H1 (cell line): ENCODE results near the gene GOLGA6L10. TPM values are rescaled to one million over a fixed set of nuclear protein-coding genes. Genes with fewer than 3 reads are reported as not detected.

ENCODE experiments used
- ASH2L ChIP-seq: fragments of 200-600, 300-600 bp; sonication (generic); IDR thresholded peaks from one replicate; pipeline ENCODE4 v1.7.1; 2017; ENCODE audit warnings: low read length
- BACH1 ChIP-seq: IDR thresholded peaks from 2 replicates; pipeline ENCODE4 v1.6.1; 2012; ENCODE audit warnings: low read length, improper control_type of control experiment
- CBX5 ChIP-seq: fragments of 300-800, 300-1000 bp; sonication (generic); IDR thresholded peaks from 2 replicates; pipeline ENCODE4 v1.7.1; 2016; ENCODE audit warnings: antibody characterized with exemption, low read length, low read depth
- CEBPB ChIP-seq: IDR thresholded peaks from 2 replicates; pipeline ENCODE4 v1.6.1; 2012; ENCODE audit warnings: low read depth, low read length
- RXRA ChIP-seq: IDR thresholded peaks from 2 replicates; pipeline ENCODE4 v1.6.1; 2011; ENCODE audit warnings: low read depth, mild to moderate bottlenecking, low read length, moderate library complexity; ENCODE audit not compliant: insufficient read depth
- SIN3A ChIP-seq, 2 experiments: IDR thresholded peaks in 1 of 2; conservative IDR thresholded peaks in 1 of 2; 2 replicates each; pipeline ENCODE4 v1.6.1; 2011 to 2012; ENCODE audit warnings: low read length in 2 of 2, improper control_type of control experiment in 1 of 2, low read depth in 1 of 2, mild to moderate bottlenecking in 1 of 2
- SP4 ChIP-seq: IDR thresholded peaks from 2 replicates; pipeline ENCODE4 v1.6.1; 2012; ENCODE audit warnings: low read length, inconsistent platforms
- polyA plus RNA-seq, 7 experiments: library from polyadenylated mRNA; depleted of rRNA in 3 of 7; stranded (reverse) in 5 of 7; unstranded in 2 of 7; fragments of >200 nt in 5 of 7; fragments of 200-250 nt in 2 of 7; gene quantifications; 1 replicate in 5 of 7; 2 replicates in 1 of 7; 4 replicates in 1 of 7; pipeline versions ENCODE4 v1.2.1 to v1.2.3, GENCODE V29; 2011 to 2013; ENCODE audit warnings: missing spikeins in 2 of 7, mixed read lengths in 2 of 7
- total RNA-seq: library from RNA; stranded (reverse); fragmentation: NEBNext Ultra II Directional; extraction: Animal tissue kit (Norgen Biotek cat#: 25700); gene quantifications from 2 replicates; pipeline ENCODE4 v1.2.1, GENCODE V29; 2021
- TF ChIP-seq, protein P1 (sequence below): fragments of 300-600 bp; sonication (generic); IDR thresholded peaks from 2 replicates; pipeline ENCODE4 v1.7.1; 2012; ENCODE audit warnings: low read length, moderate library complexity, mild to moderate bottlenecking, inconsistent platforms; ENCODE audit not compliant: insufficient replicate concordance

Gene GOLGA6L10
- total and polyA plus RNA-seq, 2 of the 8 experiments (the other 6 are each of a cell fraction or from before 2014, with no cell fraction given) = 0.91 to 4.0 TPM

DNA sequence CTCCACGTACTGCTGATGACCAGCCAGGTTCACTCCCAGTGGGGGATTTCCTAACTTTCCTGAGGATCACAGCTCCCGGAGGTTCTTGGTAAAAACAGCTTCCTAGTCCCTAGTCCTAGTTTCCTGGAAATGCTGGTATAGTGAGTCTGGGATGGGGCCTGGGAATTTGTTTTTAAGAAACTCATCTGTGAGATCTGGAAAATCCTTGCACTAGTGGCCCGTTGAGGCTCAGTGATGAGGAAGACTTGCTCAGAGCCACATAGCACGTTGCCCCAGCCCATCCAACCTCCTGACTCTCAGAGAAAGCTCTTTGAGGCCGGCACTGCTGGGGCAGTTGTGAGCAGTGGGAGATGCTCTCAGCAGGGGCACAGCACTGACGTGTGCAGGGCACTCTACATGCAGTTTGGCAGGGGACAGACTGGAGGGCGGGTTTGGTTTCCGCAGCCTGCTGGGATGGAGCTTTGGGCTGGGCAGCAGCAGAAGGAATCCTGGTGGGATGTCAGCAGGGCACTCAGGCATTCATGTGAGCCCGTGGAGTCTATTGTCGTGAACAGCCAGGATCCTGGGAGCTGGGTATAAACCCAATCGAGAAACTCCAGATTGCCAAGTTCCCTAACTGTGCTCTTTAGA is 55.1 kb downstream of the GOLGA6L10 start (continued):
- TF ChIP-seq, protein P1, sequence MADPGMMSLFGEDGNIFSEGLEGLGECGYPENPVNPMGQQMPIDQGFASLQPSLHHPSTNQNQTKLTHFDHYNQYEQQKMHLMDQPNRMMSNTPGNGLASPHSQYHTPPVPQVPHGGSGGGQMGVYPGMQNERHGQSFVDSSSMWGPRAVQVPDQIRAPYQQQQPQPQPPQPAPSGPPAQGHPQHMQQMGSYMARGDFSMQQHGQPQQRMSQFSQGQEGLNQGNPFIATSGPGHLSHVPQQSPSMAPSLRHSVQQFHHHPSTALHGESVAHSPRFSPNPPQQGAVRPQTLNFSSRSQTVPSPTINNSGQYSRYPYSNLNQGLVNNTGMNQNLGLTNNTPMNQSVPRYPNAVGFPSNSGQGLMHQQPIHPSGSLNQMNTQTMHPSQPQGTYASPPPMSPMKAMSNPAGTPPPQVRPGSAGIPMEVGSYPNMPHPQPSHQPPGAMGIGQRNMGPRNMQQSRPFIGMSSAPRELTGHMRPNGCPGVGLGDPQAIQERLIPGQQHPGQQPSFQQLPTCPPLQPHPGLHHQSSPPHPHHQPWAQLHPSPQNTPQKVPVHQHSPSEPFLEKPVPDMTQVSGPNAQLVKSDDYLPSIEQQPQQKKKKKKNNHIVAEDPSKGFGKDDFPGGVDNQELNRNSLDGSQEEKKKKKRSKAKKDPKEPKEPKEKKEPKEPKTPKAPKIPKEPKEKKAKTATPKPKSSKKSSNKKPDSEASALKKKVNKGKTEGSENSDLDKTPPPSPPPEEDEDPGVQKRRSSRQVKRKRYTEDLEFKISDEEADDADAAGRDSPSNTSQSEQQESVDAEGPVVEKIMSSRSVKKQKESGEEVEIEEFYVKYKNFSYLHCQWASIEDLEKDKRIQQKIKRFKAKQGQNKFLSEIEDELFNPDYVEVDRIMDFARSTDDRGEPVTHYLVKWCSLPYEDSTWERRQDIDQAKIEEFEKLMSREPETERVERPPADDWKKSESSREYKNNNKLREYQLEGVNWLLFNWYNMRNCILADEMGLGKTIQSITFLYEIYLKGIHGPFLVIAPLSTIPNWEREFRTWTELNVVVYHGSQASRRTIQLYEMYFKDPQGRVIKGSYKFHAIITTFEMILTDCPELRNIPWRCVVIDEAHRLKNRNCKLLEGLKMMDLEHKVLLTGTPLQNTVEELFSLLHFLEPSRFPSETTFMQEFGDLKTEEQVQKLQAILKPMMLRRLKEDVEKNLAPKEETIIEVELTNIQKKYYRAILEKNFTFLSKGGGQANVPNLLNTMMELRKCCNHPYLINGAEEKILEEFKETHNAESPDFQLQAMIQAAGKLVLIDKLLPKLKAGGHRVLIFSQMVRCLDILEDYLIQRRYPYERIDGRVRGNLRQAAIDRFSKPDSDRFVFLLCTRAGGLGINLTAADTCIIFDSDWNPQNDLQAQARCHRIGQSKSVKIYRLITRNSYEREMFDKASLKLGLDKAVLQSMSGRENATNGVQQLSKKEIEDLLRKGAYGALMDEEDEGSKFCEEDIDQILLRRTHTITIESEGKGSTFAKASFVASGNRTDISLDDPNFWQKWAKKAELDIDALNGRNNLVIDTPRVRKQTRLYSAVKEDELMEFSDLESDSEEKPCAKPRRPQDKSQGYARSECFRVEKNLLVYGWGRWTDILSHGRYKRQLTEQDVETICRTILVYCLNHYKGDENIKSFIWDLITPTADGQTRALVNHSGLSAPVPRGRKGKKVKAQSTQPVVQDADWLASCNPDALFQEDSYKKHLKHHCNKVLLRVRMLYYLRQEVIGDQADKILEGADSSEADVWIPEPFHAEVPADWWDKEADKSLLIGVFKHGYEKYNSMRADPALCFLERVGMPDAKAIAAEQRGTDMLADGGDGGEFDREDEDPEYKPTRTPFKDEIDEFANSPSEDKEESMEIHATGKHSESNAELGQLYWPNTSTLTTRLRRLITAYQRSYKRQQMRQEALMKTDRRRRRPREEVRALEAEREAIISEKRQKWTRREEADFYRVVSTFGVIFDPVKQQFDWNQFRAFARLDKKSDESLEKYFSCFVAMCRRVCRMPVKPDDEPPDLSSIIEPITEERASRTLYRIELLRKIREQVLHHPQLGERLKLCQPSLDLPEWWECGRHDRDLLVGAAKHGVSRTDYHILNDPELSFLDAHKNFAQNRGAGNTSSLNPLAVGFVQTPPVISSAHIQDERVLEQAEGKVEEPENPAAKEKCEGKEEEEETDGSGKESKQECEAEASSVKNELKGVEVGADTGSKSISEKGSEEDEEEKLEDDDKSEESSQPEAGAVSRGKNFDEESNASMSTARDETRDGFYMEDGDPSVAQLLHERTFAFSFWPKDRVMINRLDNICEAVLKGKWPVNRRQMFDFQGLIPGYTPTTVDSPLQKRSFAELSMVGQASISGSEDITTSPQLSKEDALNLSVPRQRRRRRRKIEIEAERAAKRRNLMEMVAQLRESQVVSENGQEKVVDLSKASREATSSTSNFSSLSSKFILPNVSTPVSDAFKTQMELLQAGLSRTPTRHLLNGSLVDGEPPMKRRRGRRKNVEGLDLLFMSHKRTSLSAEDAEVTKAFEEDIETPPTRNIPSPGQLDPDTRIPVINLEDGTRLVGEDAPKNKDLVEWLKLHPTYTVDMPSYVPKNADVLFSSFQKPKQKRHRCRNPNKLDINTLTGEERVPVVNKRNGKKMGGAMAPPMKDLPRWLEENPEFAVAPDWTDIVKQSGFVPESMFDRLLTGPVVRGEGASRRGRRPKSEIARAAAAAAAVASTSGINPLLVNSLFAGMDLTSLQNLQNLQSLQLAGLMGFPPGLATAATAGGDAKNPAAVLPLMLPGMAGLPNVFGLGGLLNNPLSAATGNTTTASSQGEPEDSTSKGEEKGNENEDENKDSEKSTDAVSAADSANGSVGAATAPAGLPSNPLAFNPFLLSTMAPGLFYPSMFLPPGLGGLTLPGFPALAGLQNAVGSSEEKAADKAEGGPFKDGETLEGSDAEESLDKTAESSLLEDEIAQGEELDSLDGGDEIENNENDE = no peak
- TF ChIP-seq CBX5 (no peak), ASH2L (no peak), SP4 (no peak), SIN3A (conservative IDR thresholded peaks at IDR 0.05 in 1 of 2, IDR thresholded peaks at IDR 0.05 in 1 of 2; ENCODE audit: low read depth in 1 of 2, low read length in 2 of 2) (no peak), RXRA (no peak), BACH1 (no peak), CEBPB (no peak)
